Glutamatergic neuron (in vitro differentiated cells): ENCODE data around the gene CASP4. TPM values are rescaled to one million over a fixed set of nuclear protein-coding genes. Genes with fewer than 3 reads are reported as not detected.
"Not testable (repeated sequence)": the region's sequence is repeated elsewhere in the genome, so short reads cannot be mapped to it uniquely, and the experiment has no call there.

Experiments
- DNase-seq: peaks from one replicate; pipeline ENCODE4 v3.0.0; 2022
- H3K27ac Mint-ChIP-seq: one replicate; pipeline ENCODE4 v1.8.0; 2020; ENCODE audit warnings: mild to moderate bottlenecking, mixed read lengths, inconsistent platforms; ENCODE audit not compliant: unreplicated experiment
- H3K27me3 Mint-ChIP-seq: one replicate; pipeline ENCODE4 v1.8.0; 2020; ENCODE audit warnings: mild to moderate bottlenecking, moderate library complexity, mixed read lengths, inconsistent platforms; ENCODE audit not compliant: unreplicated experiment
- H3K36me3 Mint-ChIP-seq: one replicate; pipeline ENCODE4 v1.8.0; 2020; ENCODE audit warnings: mild to moderate bottlenecking, mixed read lengths, inconsistent platforms; ENCODE audit not compliant: unreplicated experiment
- H3K4me1 Mint-ChIP-seq: one replicate; pipeline ENCODE4 v1.8.0; 2020; ENCODE audit warnings: mild to moderate bottlenecking, low read depth, mixed read lengths, inconsistent platforms; ENCODE audit not compliant: unreplicated experiment
- H3K4me3 Mint-ChIP-seq: one replicate; pipeline ENCODE4 v1.8.0; 2020; ENCODE audit warnings: mild to moderate bottlenecking, mixed read lengths, inconsistent platforms; ENCODE audit not compliant: unreplicated experiment
- H3K9me3 Mint-ChIP-seq: one replicate; pipeline ENCODE4 v1.8.0; 2020; ENCODE audit warnings: mild to moderate bottlenecking, moderate library complexity, mixed read lengths, inconsistent platforms; ENCODE audit not compliant: unreplicated experiment
- total RNA-seq: library from RNA; stranded (reverse); fragmentation: NEBNext Ultra II Directional; extraction: Animal tissue kit (Norgen Biotek cat#: 25700); gene quantifications from one replicate; pipeline ENCODE4 v1.2.1, GENCODE V29; 2021; ENCODE audit not compliant: unreplicated experiment
- TF ChIP-seq, protein P1 (sequence below): fragments of 200-600 bp; sonication (generic); IDR thresholded peaks from one replicate; pipeline ENCODE4 v1.5.0; 2021; ENCODE audit not compliant: partially characterized antibody, unreplicated experiment

Gene CASP4
- total RNA-seq, 1 donor from 2014 or later = not detected

DNA sequence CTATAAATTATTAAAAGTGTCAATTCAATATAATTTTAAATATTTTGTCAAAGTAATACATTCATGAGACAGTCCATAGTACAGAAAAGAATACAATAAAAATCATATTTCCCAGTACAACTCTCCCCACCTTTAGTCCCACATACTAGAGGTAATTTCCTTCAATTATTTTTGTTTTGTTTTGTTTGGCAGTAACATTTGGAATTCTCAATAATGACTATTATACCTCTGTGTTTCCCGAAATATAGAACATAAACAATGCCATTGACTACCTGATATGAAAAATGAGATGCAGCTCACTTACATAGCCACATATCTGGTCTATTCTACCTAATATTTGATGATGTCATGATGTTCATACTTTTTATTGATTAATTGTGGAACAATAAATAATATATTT is 24.4 kb upstream of the CASP4 start:
- H3K27ac Mint-ChIP-seq = no peak overlapping the region
- no peaks in the 10 kb centered on the region for H3K36me3 Mint-ChIP-seq
- H3K27me3 Mint-ChIP-seq = no peaks in the 10 kb centered on the region
- H3K4me1 Mint-ChIP-seq = no peaks in the 10 kb centered on the region
- TF ChIP-seq, protein P1, sequence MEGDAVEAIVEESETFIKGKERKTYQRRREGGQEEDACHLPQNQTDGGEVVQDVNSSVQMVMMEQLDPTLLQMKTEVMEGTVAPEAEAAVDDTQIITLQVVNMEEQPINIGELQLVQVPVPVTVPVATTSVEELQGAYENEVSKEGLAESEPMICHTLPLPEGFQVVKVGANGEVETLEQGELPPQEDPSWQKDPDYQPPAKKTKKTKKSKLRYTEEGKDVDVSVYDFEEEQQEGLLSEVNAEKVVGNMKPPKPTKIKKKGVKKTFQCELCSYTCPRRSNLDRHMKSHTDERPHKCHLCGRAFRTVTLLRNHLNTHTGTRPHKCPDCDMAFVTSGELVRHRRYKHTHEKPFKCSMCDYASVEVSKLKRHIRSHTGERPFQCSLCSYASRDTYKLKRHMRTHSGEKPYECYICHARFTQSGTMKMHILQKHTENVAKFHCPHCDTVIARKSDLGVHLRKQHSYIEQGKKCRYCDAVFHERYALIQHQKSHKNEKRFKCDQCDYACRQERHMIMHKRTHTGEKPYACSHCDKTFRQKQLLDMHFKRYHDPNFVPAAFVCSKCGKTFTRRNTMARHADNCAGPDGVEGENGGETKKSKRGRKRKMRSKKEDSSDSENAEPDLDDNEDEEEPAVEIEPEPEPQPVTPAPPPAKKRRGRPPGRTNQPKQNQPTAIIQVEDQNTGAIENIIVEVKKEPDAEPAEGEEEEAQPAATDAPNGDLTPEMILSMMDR = no peak
- no peaks in the 10 kb centered on the region for H3K9me3 Mint-ChIP-seq
- H3K4me3 Mint-ChIP-seq = no peak overlapping the region
- DNase-seq = no peak

- no peak for DNase-seq
- Mint-ChIP-seq H3K36me3 (no peaks in the 10 kb centered on the region), H3K4me1 (no peaks in the 10 kb centered on the region), H3K4me3 (no peak overlapping the region), H3K9me3 (no peaks in the 10 kb centered on the region), H3K27ac (no peak overlapping the region), H3K27me3 (no peaks in the 10 kb centered on the region)
- TF ChIP-seq, protein P1 = no peak
These were observed 23.6 kb upstream of the CASP4 start for GRCh38 chr11:104991994-104992393.

GRCh38 chr11:104984808-104985207 is 16.4 kb upstream of the CASP4 start:
- Mint-ChIP-seq H3K36me3 (no peaks in the 10 kb centered on the region), H3K27me3 (no peaks in the 10 kb centered on the region), H3K4me1 (no peaks in the 10 kb centered on the region), H3K4me3 (no peak overlapping the region), H3K9me3 (no peaks in the 10 kb centered on the region), H3K27ac (no peak overlapping the region)
- no peak for DNase-seq
- TF ChIP-seq, protein P1 = no peak

GRCh38 chr11:104979839-104980238 is 11.5 kb upstream of the CASP4 start:
- DNase-seq = no peak
- no peaks in the 10 kb centered on the region for H3K4me1 Mint-ChIP-seq
- H3K9me3 Mint-ChIP-seq = no peaks in the 10 kb centered on the region
- TF ChIP-seq, protein P1 = no peak
- H3K36me3 Mint-ChIP-seq = no peaks in the 10 kb centered on the region
- no peaks in the 10 kb centered on the region for H3K27me3 Mint-ChIP-seq
- no peak overlapping the region for H3K27ac Mint-ChIP-seq
- no peak overlapping the region for H3K4me3 Mint-ChIP-seq

- Mint-ChIP-seq H3K4me3 (no peak overlapping the region), H3K36me3 (no peaks in the 10 kb centered on the region), H3K27me3 (no peaks in the 10 kb centered on the region), H3K27ac (no peak overlapping the region), H3K9me3 (no peaks in the 10 kb centered on the region), H3K4me1 (no peaks in the 10 kb centered on the region)
- no peak for DNase-seq
- TF ChIP-seq, protein P1 = no peak
These were observed 5.2 kb upstream of the CASP4 start for GRCh38 chr11:104973616-104974015.

- H3K27me3 Mint-ChIP-seq, H3K4me3 Mint-ChIP-seq, H3K36me3 Mint-ChIP-seq, H3K4me1 Mint-ChIP-seq, H3K27ac Mint-ChIP-seq, H3K9me3 Mint-ChIP-seq, DNase-seq: not testable (repeated sequence)
These were observed 4.5 kb upstream of the CASP4 start for GRCh38 chr11:104972924-104973323.
